Kidney glomerular epithelial cell (primary cell): Measurements from ENCODE around the gene MUC12.
"Not testable (repeated sequence)": the region's sequence is repeated elsewhere in the genome, so short reads cannot be mapped to it uniquely, and the experiment has no call there.

Experiments used
- DNase-seq: peaks from one replicate; lab custom pipeline; 2025; lab: John Stamatoyannopoulos, UW

MUC12 gene, protein sequence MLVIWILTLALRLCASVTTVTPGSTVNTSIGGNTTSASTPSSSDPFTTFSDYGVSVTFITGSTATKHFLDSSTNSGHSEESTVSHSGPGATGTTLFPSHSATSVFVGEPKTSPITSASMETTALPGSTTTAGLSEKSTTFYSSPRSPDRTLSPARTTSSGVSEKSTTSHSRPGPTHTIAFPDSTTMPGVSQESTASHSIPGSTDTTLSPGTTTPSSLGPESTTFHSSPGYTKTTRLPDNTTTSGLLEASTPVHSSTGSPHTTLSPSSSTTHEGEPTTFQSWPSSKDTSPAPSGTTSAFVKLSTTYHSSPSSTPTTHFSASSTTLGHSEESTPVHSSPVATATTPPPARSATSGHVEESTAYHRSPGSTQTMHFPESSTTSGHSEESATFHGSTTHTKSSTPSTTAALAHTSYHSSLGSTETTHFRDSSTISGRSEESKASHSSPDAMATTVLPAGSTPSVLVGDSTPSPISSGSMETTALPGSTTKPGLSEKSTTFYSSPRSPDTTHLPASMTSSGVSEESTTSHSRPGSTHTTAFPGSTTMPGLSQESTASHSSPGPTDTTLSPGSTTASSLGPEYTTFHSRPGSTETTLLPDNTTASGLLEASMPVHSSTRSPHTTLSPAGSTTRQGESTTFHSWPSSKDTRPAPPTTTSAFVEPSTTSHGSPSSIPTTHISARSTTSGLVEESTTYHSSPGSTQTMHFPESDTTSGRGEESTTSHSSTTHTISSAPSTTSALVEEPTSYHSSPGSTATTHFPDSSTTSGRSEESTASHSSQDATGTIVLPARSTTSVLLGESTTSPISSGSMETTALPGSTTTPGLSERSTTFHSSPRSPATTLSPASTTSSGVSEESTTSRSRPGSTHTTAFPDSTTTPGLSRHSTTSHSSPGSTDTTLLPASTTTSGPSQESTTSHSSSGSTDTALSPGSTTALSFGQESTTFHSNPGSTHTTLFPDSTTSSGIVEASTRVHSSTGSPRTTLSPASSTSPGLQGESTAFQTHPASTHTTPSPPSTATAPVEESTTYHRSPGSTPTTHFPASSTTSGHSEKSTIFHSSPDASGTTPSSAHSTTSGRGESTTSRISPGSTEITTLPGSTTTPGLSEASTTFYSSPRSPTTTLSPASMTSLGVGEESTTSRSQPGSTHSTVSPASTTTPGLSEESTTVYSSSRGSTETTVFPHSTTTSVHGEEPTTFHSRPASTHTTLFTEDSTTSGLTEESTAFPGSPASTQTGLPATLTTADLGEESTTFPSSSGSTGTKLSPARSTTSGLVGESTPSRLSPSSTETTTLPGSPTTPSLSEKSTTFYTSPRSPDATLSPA (N-terminal part only)

GRCh38 chr7:100969066-100969615, at the start of gene MUC12:
Gene MUC12 (plus strand): TSS chr7:100969565. CDS start chr7:100969623, 58 bp downstream.
- DNase-seq = no peak

GRCh38 chr7:100919779-100920437, 49.5 kb upstream of the MUC12 start:
- DNase-seq = not testable (repeated sequence)

DNA sequence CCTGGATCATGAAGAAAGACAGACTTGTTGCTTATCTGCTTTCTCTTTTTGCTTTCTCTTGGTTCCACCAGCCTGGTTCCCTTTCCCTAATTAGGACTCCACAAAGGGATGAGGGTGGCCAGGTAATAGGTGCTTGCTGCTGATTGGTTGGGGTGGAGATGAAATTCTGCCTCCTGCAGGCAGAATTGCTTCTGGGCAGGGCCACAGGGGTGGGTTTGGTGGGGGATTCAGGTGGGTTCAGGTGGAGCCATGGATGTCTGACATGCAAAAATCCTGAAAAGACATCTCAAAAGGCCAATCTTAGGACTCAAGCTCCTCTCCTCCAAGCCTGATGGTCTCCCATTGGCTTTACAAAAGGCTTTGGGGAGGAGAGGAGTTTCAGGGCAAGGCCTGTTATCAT, 48.3 kb upstream of the MUC12 start:
- no peak for DNase-seq

GRCh38 chr7:100923616-100924015, 45.7 kb upstream of the MUC12 start:
- DNase-seq = not testable (repeated sequence)

- no peak for DNase-seq
Observed at GRCh38 chr7:100929808-100930174, 39.6 kb upstream of the MUC12 start.

DNA sequence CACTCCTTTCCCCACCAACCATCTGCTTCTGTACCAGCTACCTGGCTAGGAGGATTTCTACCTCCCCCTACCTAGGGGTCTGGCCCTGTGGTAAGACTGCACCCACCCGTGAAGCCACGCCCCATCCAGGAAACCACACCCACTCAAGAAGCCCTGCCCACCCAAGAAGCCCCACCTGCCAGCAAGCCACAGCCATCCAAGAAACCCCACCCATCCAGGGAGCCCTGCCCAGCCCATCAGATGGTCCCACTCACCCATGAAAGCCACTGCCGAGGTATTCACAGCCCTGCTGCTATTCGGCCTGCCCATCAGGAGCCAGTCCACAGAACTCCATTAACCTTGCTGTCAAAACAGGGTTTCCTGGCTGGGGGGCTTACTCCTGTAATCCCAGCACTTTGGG, 35.6 kb upstream of the MUC12 start:
- DNase-seq = no peak

DNA sequence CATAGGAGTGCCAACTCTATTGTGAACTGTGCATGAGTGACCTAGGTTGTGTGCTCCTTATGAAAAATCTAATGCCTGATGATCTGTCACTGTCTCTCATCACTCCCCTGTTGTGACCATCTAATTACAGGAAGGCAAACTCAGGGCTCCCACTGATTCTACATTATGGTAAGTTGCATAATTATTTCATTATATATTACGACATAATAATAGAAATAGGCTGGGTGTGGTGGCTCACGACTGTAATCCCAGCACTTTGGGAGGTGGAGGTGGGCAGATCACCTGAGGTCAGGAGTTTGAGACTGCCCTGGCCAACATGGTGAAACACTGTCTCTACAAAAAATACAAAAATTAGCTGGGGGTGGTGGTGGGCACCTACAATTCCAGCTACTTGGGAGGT, 34.0 kb upstream of the MUC12 start:
- not testable (repeated sequence) for DNase-seq

DNA sequence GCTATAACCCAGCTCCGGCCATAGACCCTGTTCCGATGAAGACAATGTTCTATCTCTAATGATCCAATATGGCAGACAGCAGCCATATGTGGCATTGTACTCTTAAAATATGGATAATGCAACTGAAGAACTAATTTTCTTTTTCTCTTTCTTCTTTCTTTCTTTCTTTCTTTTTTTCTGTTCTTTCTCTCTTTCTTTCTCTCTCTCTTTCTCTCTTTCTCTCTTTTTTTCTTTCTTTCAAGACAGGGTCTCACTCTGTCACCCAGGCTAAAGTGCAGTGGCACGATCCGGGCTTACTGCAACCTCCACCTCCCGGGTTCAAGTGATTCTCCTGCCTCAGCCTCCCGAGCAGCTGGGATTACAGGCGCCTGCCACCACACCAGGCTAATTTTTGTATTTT, 33.2 kb upstream of the MUC12 start:
- not testable (repeated sequence) for DNase-seq

GRCh38 chr7:100942045-100942774, 27.2 kb upstream of the MUC12 start:
- no peak for DNase-seq

- no peak for DNase-seq
Observed at GRCh38 chr7:100943693-100944092, 25.7 kb upstream of the MUC12 start.

DNA sequence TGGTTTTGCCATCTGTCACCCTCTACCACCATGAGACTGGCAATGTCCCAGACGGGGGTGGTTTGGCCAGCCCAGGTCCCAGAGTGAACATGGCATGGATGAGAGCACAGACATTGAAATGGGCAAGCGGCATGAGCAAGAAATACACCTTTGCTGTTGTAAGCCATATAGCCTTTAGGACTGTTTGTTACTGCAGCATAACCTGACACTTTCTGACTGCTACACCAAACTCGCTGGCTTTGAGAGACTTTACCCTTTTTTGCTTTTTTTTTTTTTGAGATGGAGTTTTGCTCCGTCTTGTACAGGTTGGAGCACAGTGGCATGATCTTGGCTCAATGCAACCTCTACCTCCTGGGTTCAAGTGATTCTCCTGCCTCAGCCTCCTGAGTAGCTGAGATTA, 25.2 kb upstream of the MUC12 start:
- DNase-seq = no peak

- DNase-seq = no peak
Observed at GRCh38 chr7:100946111-100946510, 23.3 kb upstream of the MUC12 start.

DNA sequence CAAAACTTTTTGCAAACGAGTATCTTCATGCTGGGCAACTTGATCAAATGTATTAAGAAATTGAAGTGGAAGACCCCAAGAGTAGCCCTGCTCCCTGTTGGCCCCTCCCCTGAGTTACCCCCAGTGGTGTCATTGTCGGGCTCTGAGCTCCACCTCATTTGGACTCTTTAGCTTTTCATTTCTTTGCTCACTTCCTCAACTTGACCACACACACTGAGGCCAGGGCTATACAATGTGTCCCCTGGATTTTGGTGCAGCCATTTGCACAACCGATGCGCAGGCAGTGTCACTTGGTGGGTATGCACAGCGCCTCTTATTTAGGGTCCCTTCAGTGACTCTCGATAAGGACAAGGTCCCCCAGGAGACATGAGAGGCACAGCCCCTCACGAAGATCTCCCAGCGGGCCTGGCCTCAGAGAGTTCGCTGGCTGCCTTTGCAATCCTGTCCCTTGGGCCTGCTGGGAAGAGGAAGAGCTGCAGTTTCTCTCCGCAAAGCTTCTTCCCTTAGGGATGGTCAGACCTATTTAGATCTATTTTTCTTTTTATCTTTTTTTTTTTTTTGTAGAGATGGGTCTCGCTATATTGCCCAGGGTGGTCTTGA, 22.5 kb upstream of the MUC12 start:
- no peak for DNase-seq

GRCh38 chr7:100947792-100948191, 21.6 kb upstream of the MUC12 start:
- no peak for DNase-seq

- DNase-seq = no peak
Observed at GRCh38 chr7:100949227-100949932, 20.0 kb upstream of the MUC12 start, which contains the start of gene MUC3A. Gene MUC3A (plus strand): TSS chr7:100949534. CDS start chr7:100949625, 91 bp downstream.

GRCh38 chr7:100949933-100950443, 19.4 kb upstream of the MUC12 start:
- DNase-seq = no peak

GRCh38 chr7:100951172-100951571, 18.2 kb upstream of the MUC12 start:
- DNase-seq = no peak

DNA sequence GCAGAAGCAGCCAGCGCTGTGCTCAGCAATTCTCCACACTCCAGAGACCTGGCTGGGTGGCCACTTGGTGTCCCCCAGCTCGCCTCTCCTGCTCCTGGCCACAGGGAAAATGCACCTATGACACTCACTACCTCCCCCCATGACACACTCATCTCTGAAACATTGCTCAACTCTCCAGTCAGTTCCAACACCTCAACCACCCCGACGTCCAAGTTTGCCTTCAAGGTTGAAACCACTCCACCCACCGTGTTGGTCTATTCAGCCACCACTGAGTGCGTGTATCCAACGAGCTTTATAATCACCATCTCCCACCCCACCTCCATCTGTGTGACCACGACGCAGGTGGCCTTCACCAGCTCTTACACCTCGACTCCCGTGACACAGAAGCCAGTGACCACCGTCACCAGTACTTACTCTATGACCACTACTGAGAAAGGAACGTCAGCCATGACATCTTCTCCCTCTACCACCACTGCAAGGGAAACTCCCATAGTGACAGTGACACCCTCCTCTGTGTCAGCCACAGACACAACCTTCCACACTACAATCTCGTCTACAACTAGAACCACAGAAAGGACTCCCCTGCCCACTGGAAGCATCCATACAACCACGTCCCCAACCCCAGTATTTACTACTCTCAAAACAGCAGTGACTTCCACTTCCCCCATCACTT, 17.3 kb upstream of the MUC12 start:
- no peak for DNase-seq

DNA sequence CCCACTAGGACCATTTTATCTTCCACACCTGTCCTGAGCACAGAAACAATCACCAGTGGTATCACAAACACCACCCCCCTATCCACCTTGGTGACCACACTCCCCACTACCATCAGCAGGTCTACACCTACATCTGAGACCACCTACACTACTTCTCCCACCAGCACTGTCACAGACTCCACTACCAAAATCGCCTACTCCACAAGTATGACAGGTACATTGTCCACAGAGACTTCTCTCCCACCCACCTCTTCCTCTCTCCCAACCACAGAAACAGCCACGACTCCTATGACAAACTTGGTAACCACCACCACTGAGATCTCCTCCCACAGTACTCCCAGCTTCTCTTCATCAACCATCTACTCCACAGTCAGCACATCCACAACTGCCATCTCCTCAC, 16.7 kb upstream of the MUC12 start:
- DNase-seq = no peak
